ENCODE measurements around the gene CSNK1G2. TPM values are rescaled to one million over a fixed set of nuclear protein-coding genes. Genes with fewer than 3 reads are reported as not detected.

Gene CSNK1G2
- total RNA-seq, 4 donors from 2014 or later: 47.2 to 67.6 (median 60.8) TPM

- H3K27ac ChIP-seq: peak overlapping the region; percentile 65 to 77 (median 76)
- intact Hi-C loops (cut with DNase I): no loop called here
- no peaks in the 10 kb centered on the region for H3K36me3 ChIP-seq
- H3K4me1 ChIP-seq: peaks cover 19 to 25% of the 10 kb centered on the region in 2 donors
- DNase-seq: peak; percentile 74 to 75
- no peaks in the 10 kb centered on the region for H3K27me3 ChIP-seq
- TF ChIP-seq POLR2A (IDR thresholded peaks at IDR 0.05): peak in 1 of 2 donors; percentile 30
- no peak for TF ChIP-seq CTCF (IDR thresholded peaks at IDR 0.05)
- 1% methylated on average over 22 to 33 of the region's 40 CpGs for WGBS, 2 donors
- H3K4me3 ChIP-seq (replicated peaks in 1 of 3): peak overlapping the region; percentile 53 to 67 (median 62)
- no peaks in the 10 kb centered on the region for H3K9me3 ChIP-seq
Observed at GRCh38 chr19:1942078-1942933, 1.3 kb downstream of the CSNK1G2 start.

- Histone ChIP-seq H3K4me3 (replicated peaks in 1 of 3) (peak overlapping the region in 1 of 3 donors; percentile 67), H3K27ac (peak overlapping the region in 2 of 3 donors; percentile 65 to 77), H3K4me1 (peaks cover 19 to 25% of the 10 kb centered on the region in 2 donors), H3K9me3 (no peaks in the 10 kb centered on the region), H3K27me3 (no peaks in the 10 kb centered on the region), H3K36me3 (no peaks in the 10 kb centered on the region)
- intact Hi-C loops (cut with DNase I): no loop called here
- WGBS, 2 donors: 30 to 34% methylated on average over 16 to 19 of the region's 21 CpGs
- TF ChIP-seq POLR2A (IDR thresholded peaks at IDR 0.05) (no peak), CTCF (IDR thresholded peaks at IDR 0.05) (no peak)
- DNase-seq: no peak
Observed at GRCh38 chr19:1942934-1943555, 2.1 kb downstream of the CSNK1G2 start.

GRCh38 chr19:1943661-1944087 is 2.7 kb downstream of the CSNK1G2 start:
- H3K9me3 ChIP-seq: no peaks in the 10 kb centered on the region
- no peak overlapping the region for H3K27ac ChIP-seq
- no peak for DNase-seq
- H3K4me3 ChIP-seq (replicated peaks in 1 of 3): no peak overlapping the region
- peaks cover 19 to 25% of the 10 kb centered on the region in 2 donors for H3K4me1 ChIP-seq
- intact Hi-C loops (cut with DNase I): no loop called here
- no peaks in the 10 kb centered on the region for H3K27me3 ChIP-seq
- no peaks in the 10 kb centered on the region for H3K36me3 ChIP-seq
- WGBS, 2 donors: 85 to 98% methylated on average over 9 to 13 of the region's 22 CpGs
- TF ChIP-seq CTCF (IDR thresholded peaks at IDR 0.05) (no peak), POLR2A (IDR thresholded peaks at IDR 0.05) (no peak)

GRCh38 chr19:1944088-1944915 is 3.3 kb downstream of the CSNK1G2 start:
- Histone ChIP-seq H3K27me3 (no peaks in the 10 kb centered on the region), H3K4me1 (peaks cover 19 to 25% of the 10 kb centered on the region in 2 donors), H3K27ac (no peak overlapping the region), H3K36me3 (no peaks in the 10 kb centered on the region), H3K9me3 (no peaks in the 10 kb centered on the region), H3K4me3 (replicated peaks in 1 of 3) (no peak overlapping the region)
- intact Hi-C loops (cut with DNase I): no loop called here
- 92 to 95% methylated on average over 7 to 38 of the region's 42 CpGs for WGBS, 2 donors
- no peak for TF ChIP-seq CTCF (IDR thresholded peaks at IDR 0.05)
- TF ChIP-seq POLR2A (IDR thresholded peaks at IDR 0.05): no peak
- DNase-seq: no peak

All from thyroid gland (tissue), 4 donors.